ENCODE data around the gene SERHL2. TPM values are rescaled to one million over a fixed set of nuclear protein-coding genes. Genes with fewer than 3 reads are reported as not detected.

The SERHL2 gene
- polyA plus RNA-seq, 1 of the 3 experiments (the other 2 are of a cell fraction), result 3.1 TPM

GRCh38 chr22:42521228-42521546 lies 32.6 kb upstream of the SERHL2 start:
- Histone ChIP-seq H3K9me2 (no peaks in the 10 kb centered on the region), H3K4me2 (no peak overlapping the region), H3K79me2 (ENCODE audit: insufficient read depth) (peaks cover 11% of the 10 kb centered on the region; the same call in 1 of the 2 replicates), H3F3A (replicated peaks; ENCODE audit: insufficient read depth) (no peaks in the 10 kb centered on the region), H2AFZ (ENCODE audit: low read depth) (no peak overlapping the region), H3K27ac (ENCODE audit: low read depth in 2 of 2, low read length in 1 of 2) (no peak overlapping the region), H3K4me3 (ENCODE audit: low read depth in 2 of 2, low read length in 1 of 2) (no peak overlapping the region), H3K9ac (no peak overlapping the region), H3K27me3 (ENCODE audit: insufficient read depth) (no peaks in the 10 kb centered on the region), H3K4me1 (ENCODE audit: control insufficient read depth in 1 of 2, insufficient read depth in 2 of 2, low read depth in 1 of 2, low read length in 1 of 2) (peaks cover 0 to 2% of the 10 kb centered on the region in 2 experiments; a peak in 1 of 4 replicates), H3K36me3 (replicated peaks in 1 of 2; ENCODE audit: control insufficient read depth in 1 of 2, insufficient read depth in 2 of 2, low read length in 1 of 2) (no peaks in the 10 kb centered on the region), H4K20me1 (ENCODE audit: insufficient read depth) (no peaks in the 10 kb centered on the region), H3K9me3 (no peaks in the 10 kb centered on the region)
- ChIA-PET CTCF (interaction anchor here (0.7 kb wide), 1 partner anchor 13 kb away, joined by 4 read pairs; no protein-coding TSS in a partner anchor), POLR2A (no interaction called here)
- DNase-seq, result no peak
- 81% methylated on average over 7 of the region's 9 CpGs for WGBS (ENCODE audit: low lambda C conversion rate)
- no peak for TF ChIP-seq FOXJ3 (CRISPR knock-in tag; IDR thresholded peaks at IDR 0.05)
- TF ChIP-seq POLR2AphosphoS5 (IDR thresholded peaks at IDR 0.05; ENCODE audit: low read depth, low read length), result no peak
- no peak for TF ChIP-seq SMC3 (IDR thresholded peaks at IDR 0.05; ENCODE audit: low read depth, low read length)
- no peak for TF ChIP-seq NFIC (IDR thresholded peaks at IDR 0.05; ENCODE audit: borderline replicate concordance)
- TF ChIP-seq EZH2phosphoT487 (IDR thresholded peaks at IDR 0.05; ENCODE audit: borderline replicate concordance, low read depth), result no peak
- TF ChIP-seq USF1 (IDR thresholded peaks at IDR 0.05; ENCODE audit: borderline replicate concordance, low read depth), result no peak
- TF ChIP-seq CHD2 (IDR thresholded peaks at IDR 0.05; ENCODE audit: low read length, partially characterized antibody), result no peak

- Histone ChIP-seq H3K4me2 (no peak overlapping the region), H4K20me1 (ENCODE audit: insufficient read depth) (no peaks in the 10 kb centered on the region), H3K27ac (ENCODE audit: low read depth in 2 of 2, low read length in 1 of 2) (no peak overlapping the region), H3K36me3 (replicated peaks in 1 of 2; ENCODE audit: control insufficient read depth in 1 of 2, insufficient read depth in 2 of 2, low read length in 1 of 2) (no peaks in the 10 kb centered on the region), H3K9me3 (no peaks in the 10 kb centered on the region), H3K27me3 (ENCODE audit: insufficient read depth) (no peaks in the 10 kb centered on the region), H2AFZ (ENCODE audit: low read depth) (no peak overlapping the region), H3F3A (replicated peaks; ENCODE audit: insufficient read depth) (no peaks in the 10 kb centered on the region), H3K4me1 (ENCODE audit: control insufficient read depth in 1 of 2, insufficient read depth in 2 of 2, low read depth in 1 of 2, low read length in 1 of 2) (peaks cover 0 to 2% of the 10 kb centered on the region in 2 experiments; a peak in 1 of 4 replicates), H3K4me3 (ENCODE audit: low read depth in 2 of 2, low read length in 1 of 2) (no peak overlapping the region), H3K9me2 (no peaks in the 10 kb centered on the region), H3K9ac (no peak overlapping the region), H3K79me2 (ENCODE audit: insufficient read depth) (peaks cover 7% of the 10 kb centered on the region; the same call in 1 of the 2 replicates)
- POLR2A ChIA-PET, result no interaction called here
- CTCF ChIA-PET, result no interaction called here
- WGBS (ENCODE audit: low lambda C conversion rate), result 97% methylated on average over 15 of the region's 15 CpGs
- DNase-seq, result no peak
- no peak for TF ChIP-seq MEF2A (IDR thresholded peaks at IDR 0.05; ENCODE audit: borderline replicate concordance, low read depth)
- TF ChIP-seq ZBTB33 (IDR thresholded peaks at IDR 0.05; ENCODE audit: borderline replicate concordance, low read depth), result no peak
- TF ChIP-seq TEAD4 (IDR thresholded peaks at IDR 0.05; ENCODE audit: borderline replicate concordance, insufficient read depth), result no peak
- TF ChIP-seq EZH2phosphoT487 (IDR thresholded peaks at IDR 0.05; ENCODE audit: borderline replicate concordance, low read depth), result no peak
These were observed 31.2 kb upstream of the SERHL2 start for GRCh38 chr22:42522546-42522945.
